IMR-90 (cell line): Measurements from ENCODE around the gene SLC52A1. TPM values are rescaled to one million over a fixed set of nuclear protein-coding genes. Genes with fewer than 3 reads are reported as not detected.

Experiments
- ATAC-seq: fragments of 200-7000 bp; cut with Tn5 transposase; 2 replicates; pipeline ENCODE4 v1.9.1; 2020; ENCODE audit warnings: low read depth, mild to moderate bottlenecking, moderate library complexity
- BruUV-seq: library from RNA; stranded (reverse); fragments of 400-500 nt; replicated peaks from 2 replicates; lab custom pipeline; 2021; lab: Mats Ljungman, UMichigan
- CTCF ChIA-PET: fragments of 300-600 bp; formaldehyde crosslinking; extraction: SDS; loops from one replicate; lab custom pipeline; 2021; ENCODE audit warnings: antibody characterized with exemption; lab: Yijun Ruan, JAX
- POLR2A ChIA-PET: fragments of 300-600 bp; sonication (Branson Sonifier 250); formaldehyde crosslinking; loops from one replicate; lab custom pipeline; 2022; ENCODE audit warnings: antibody characterized with exemption; ENCODE audit not compliant: unreplicated experiment; lab: Charles Lee
- DNase-seq: peaks from one replicate; pipeline ENCODE4 v3.0.0; 2013
- H2AFZ ChIP-seq: replicated peaks from 2 replicates; pipeline ENCODE3; 2013; ENCODE audit warnings: low read length, mild to moderate bottlenecking; ENCODE audit not compliant: poor library complexity
- H2AK5ac ChIP-seq: 2 replicates; pipeline ENCODE4 v1.6.1; 2013; ENCODE audit warnings: low read depth, low read length, inconsistent platforms
- H2AK9ac ChIP-seq: replicated peaks from 2 replicates; pipeline ENCODE3; 2013; ENCODE audit warnings: mild to moderate bottlenecking, low read depth, low read length, moderate library complexity; ENCODE audit not compliant: poor library complexity
- H2BK120ac ChIP-seq: 2 replicates; pipeline ENCODE4 v1.6.1; 2013; ENCODE audit warnings: low read depth, low read length, inconsistent platforms
- H2BK15ac ChIP-seq: 3 replicates; pipeline ENCODE4 v1.6.1; 2013; ENCODE audit warnings: low read depth, low read length, inconsistent platforms
- H2BK20ac ChIP-seq: 2 replicates; pipeline ENCODE4 v1.6.1; 2013; ENCODE audit warnings: low read depth, mild to moderate bottlenecking, inconsistent platforms, low read length, moderate library complexity
- H2BK5ac ChIP-seq: 2 replicates; pipeline ENCODE4 v1.6.1; 2013; ENCODE audit warnings: mild to moderate bottlenecking, low read depth, low read length, inconsistent platforms; ENCODE audit not compliant: poor library complexity, severe bottlenecking
- H3K14ac ChIP-seq: replicated peaks from 2 replicates; pipeline ENCODE4 v1.6.1; 2013; ENCODE audit warnings: low read depth, low read length, inconsistent platforms
- H3K18ac ChIP-seq: 2 replicates; pipeline ENCODE4 v1.6.1; 2013; ENCODE audit warnings: low read depth, low read length, control low read depth
- H3K23ac ChIP-seq: 2 replicates; pipeline ENCODE4 v1.6.1; 2013; ENCODE audit warnings: low read depth, low read length, inconsistent platforms
- H3K27ac ChIP-seq: 2 replicates; pipeline ENCODE4 v1.5.1; 2013; ENCODE audit warnings: mild to moderate bottlenecking, control low read depth, low read length; ENCODE audit not compliant: insufficient read depth
- H3K27me3 ChIP-seq: 2 replicates; pipeline ENCODE4 v1.6.1; 2013; ENCODE audit warnings: low read length; ENCODE audit not compliant: control insufficient read depth, insufficient read depth
- H3K36me3 ChIP-seq: 2 replicates; pipeline ENCODE4 v1.6.1; 2013; ENCODE audit warnings: low read length, mixed read lengths; ENCODE audit not compliant: control insufficient read depth, insufficient read depth
- H3K4ac ChIP-seq: 2 replicates; pipeline ENCODE4 v1.6.1; 2013; ENCODE audit warnings: low read depth, low read length, inconsistent platforms
- H3K4me1 ChIP-seq: 2 replicates; pipeline ENCODE4 v1.6.1; 2013; ENCODE audit warnings: low read length, mixed read lengths; ENCODE audit not compliant: control insufficient read depth, insufficient read depth
- H3K4me2 ChIP-seq: 2 replicates; pipeline ENCODE4 v1.6.1; 2013; ENCODE audit warnings: low read depth, mild to moderate bottlenecking, control low read depth, low read length, moderate library complexity
- H3K4me3 ChIP-seq: 2 replicates; pipeline ENCODE4 v1.5.1; 2013; ENCODE audit warnings: low read depth, mild to moderate bottlenecking, control low read depth, low read length, moderate library complexity; ENCODE audit not compliant: insufficient read depth
- H3K56ac ChIP-seq: 2 replicates; pipeline ENCODE4 v1.6.1; 2013; ENCODE audit warnings: low read length, inconsistent platforms; ENCODE audit not compliant: insufficient read depth; ENCODE audit errors: extremely low read depth
- H3K79me1 ChIP-seq, 2 experiments: 2 replicates each; pipeline ENCODE4 v1.6.1; 2013; ENCODE audit warnings: low read length in 2 of 2, inconsistent platforms in 1 of 2, low read depth in 1 of 2
- H3K9ac ChIP-seq: 2 replicates; pipeline ENCODE4 v1.6.1; 2013; ENCODE audit warnings: low read depth, low read length, control low read depth
- H3K9me1 ChIP-seq: 2 replicates; pipeline ENCODE4 v1.6.1; 2013; ENCODE audit warnings: low read length, inconsistent platforms; ENCODE audit not compliant: insufficient read depth
- H3K9me3 ChIP-seq: 2 replicates; pipeline ENCODE4 v1.6.1; 2013; ENCODE audit warnings: low read length; ENCODE audit not compliant: control insufficient read depth, insufficient read depth
- H4K20me1 ChIP-seq: 2 replicates; pipeline ENCODE4 v1.6.1; 2013; ENCODE audit warnings: low read length, inconsistent platforms; ENCODE audit not compliant: insufficient read depth
- H4K5ac ChIP-seq: 2 replicates; pipeline ENCODE4 v1.6.1; 2013; ENCODE audit warnings: mild to moderate bottlenecking, low read depth, low read length, control low read depth
- H4K8ac ChIP-seq, 2 experiments: 2 replicates each; pipeline ENCODE4 v1.6.1; 2013; ENCODE audit warnings: low read depth in 2 of 2, low read length in 2 of 2, control low read depth in 1 of 2, inconsistent platforms in 1 of 2
- H4K91ac ChIP-seq: 2 replicates; pipeline ENCODE4 v1.6.1; 2013; ENCODE audit warnings: low read depth, low read length, inconsistent platforms; ENCODE audit not compliant: insufficient read depth
- BHLHE40 ChIP-seq: fragments of 150-350 bp; IDR thresholded peaks from 2 replicates; pipeline ENCODE4 v1.6.1; 2016; ENCODE audit warnings: mild to moderate bottlenecking, low read depth, low read length
- CEBPB ChIP-seq: IDR thresholded peaks from 2 replicates; pipeline ENCODE4 v1.6.1; 2012; ENCODE audit warnings: low read depth, low read length, improper control_type of control experiment
- CHD1 ChIP-seq: IDR thresholded peaks from 2 replicates; pipeline ENCODE4 v1.6.1; 2012; ENCODE audit warnings: low read depth, low read length, improper control_type of control experiment
- FOS ChIP-seq: fragments of 150-350 bp; IDR thresholded peaks from 2 replicates; pipeline ENCODE4 v1.6.1; 2016; ENCODE audit warnings: low read depth, low read length
- MAFK ChIP-seq: IDR thresholded peaks from 2 replicates; pipeline ENCODE4 v1.6.1; 2012; ENCODE audit warnings: low read depth, low read length, improper control_type of control experiment
- MAZ ChIP-seq: IDR thresholded peaks from 2 replicates; pipeline ENCODE4 v1.6.1; 2012; ENCODE audit warnings: low read depth, mild to moderate bottlenecking, low read length, improper control_type of control experiment, moderate library complexity, borderline replicate concordance
- MXI1 ChIP-seq: IDR thresholded peaks from 2 replicates; pipeline ENCODE4 v1.6.1; 2012; ENCODE audit warnings: low read depth, mild to moderate bottlenecking, low read length, moderate library complexity, borderline replicate concordance
- NFE2L2 ChIP-seq: fragments of 150-350 bp; IDR thresholded peaks from 2 replicates; pipeline ENCODE4 v1.6.1; 2016; ENCODE audit warnings: low read depth, mild to moderate bottlenecking, low read length
- POLR2A ChIP-seq: IDR thresholded peaks from 2 replicates; pipeline ENCODE4 v1.6.1; 2012; ENCODE audit warnings: mild to moderate bottlenecking, low read depth, low read length
- RAD21 ChIP-seq: IDR thresholded peaks from 2 replicates; pipeline ENCODE4 v1.6.1; 2012; ENCODE audit warnings: low read length, improper control_type of control experiment
- RCOR1 ChIP-seq: IDR thresholded peaks from 2 replicates; pipeline ENCODE4 v1.6.1; 2012; ENCODE audit warnings: mild to moderate bottlenecking, low read length, improper control_type of control experiment; ENCODE audit not compliant: insufficient replicate concordance
- RFX5 ChIP-seq: IDR thresholded peaks from 2 replicates; pipeline ENCODE4 v1.8.0; 2012; ENCODE audit warnings: low read depth, mild to moderate bottlenecking, low read length, moderate library complexity
- SMC3 ChIP-seq: fragments of 150-350 bp; IDR thresholded peaks from 2 replicates; pipeline ENCODE4 v1.6.1; 2016; ENCODE audit warnings: low read depth, mild to moderate bottlenecking, antibody characterized with exemption, low read length, moderate library complexity
- WGBS, 2 experiments: methylation state at CpG; one replicate each; pipeline versions ENCODE4 v1.1.5 to v1.1.7; 2013; ENCODE audit warnings: missing lambda C conversion rate in 2 of 2; ENCODE audit not compliant: insufficient read length in 1 of 2; ENCODE audit errors: extremely low coverage in 2 of 2; 5-methylcytosine and 5-hydroxymethylcytosine counted together
- dilution Hi-C: fragments of 300-500 bp; cut with HindIII; formaldehyde crosslinking; loops from one replicate; pipeline ENCODE4 v1.14.3; 2018; ENCODE audit warnings: low sequenced_read_pairs; ENCODE audit not compliant: unreplicated experiment
- in situ Hi-C: fragments of 300-500 bp; cut with MboI; formaldehyde crosslinking; loops from 3 replicates; pipeline ENCODE4 v1.14.3; 2019; ENCODE audit warnings: low sequenced_read_pairs, inconsistent platforms, mixed read lengths
- intact Hi-C: fragments of 100-400 bp; cut with micrococcal nuclease; formaldehyde crosslinking; loops from 2 replicates; pipeline ENCODE4 v1.10.0; 2022
- polyA plus RNA-seq, 3 experiments: library from polyadenylated mRNA; depleted of rRNA; stranded (reverse); fragments of >200 nt; gene quantifications; 2 replicates each; pipeline ENCODE4 v1.2.3, GENCODE V29; 2012; ENCODE audit warnings: low replicate concordance in 1 of 3
- total RNA-seq: library from RNA; depleted of rRNA; stranded (reverse); fragments of >200 nt; gene quantifications from 2 replicates; pipeline ENCODE4 v1.2.3, GENCODE V29; 2012
- TF ChIP-seq, protein P1 (sequence below): fragments of 150-350 bp; IDR thresholded peaks from 2 replicates; pipeline ENCODE4 v1.6.1; 2016; ENCODE audit warnings: low read depth, mild to moderate bottlenecking, low read length, moderate library complexity, borderline replicate concordance
- TF ChIP-seq, protein P2 (sequence below): conservative IDR thresholded peaks from 2 replicates; pipeline ENCODE4 v1.5.1; 2012; ENCODE audit warnings: mild to moderate bottlenecking, low read depth, low read length, improper control_type of control experiment

The SLC52A1 gene
- total and polyA plus RNA-seq, 2 of the 4 experiments (the other 2 are of a cell fraction) = not detected

DNA sequence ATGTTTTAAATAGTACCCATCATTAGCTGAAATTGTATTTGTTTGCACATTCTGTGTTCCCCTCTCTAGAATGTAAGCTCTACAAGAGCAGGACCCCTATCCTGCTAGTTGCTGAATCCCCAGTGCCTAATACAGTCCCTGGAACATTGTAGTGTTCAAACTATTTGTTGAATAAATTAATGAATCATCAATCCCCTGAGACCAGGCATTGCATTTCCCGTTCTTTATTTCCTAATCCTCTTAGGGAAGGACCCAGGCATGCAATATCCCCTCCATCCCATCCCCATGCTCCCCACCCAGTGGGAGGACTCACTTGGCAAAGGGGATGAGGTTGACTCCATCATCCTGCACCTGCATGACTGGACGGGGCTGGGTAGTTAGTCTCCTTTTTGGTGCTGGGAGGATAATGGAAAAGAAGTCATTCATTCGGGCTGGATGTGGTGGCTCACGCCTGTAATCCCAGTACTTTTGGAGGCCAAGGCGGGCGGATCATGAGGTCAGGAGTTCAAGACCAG lies 41.1 kb downstream of the SLC52A1 start:
- no peak overlapping the region for H4K5ac ChIP-seq
- H2AFZ ChIP-seq = no peak overlapping the region
- no peak overlapping the region for H3K14ac ChIP-seq
- no peak overlapping the region for H3K27ac ChIP-seq
- no peak overlapping the region for H2AK9ac ChIP-seq
- H3K23ac ChIP-seq = no peak overlapping the region
- H3K79me1 ChIP-seq = peaks cover 5 to 25% of the 10 kb centered on the region in 2 experiments; a peak in 3 of 4 replicates
- H3K9me3 ChIP-seq = no peaks in the 10 kb centered on the region
- no peak overlapping the region for H4K91ac ChIP-seq
- H3K27me3 ChIP-seq = no peaks in the 10 kb centered on the region
- no peak overlapping the region for H2BK20ac ChIP-seq
- H3K56ac ChIP-seq = no peak overlapping the region
- ATAC-seq (no peak), DNase-seq (no peak)
- H2AK5ac ChIP-seq = no peak overlapping the region
- H3K9me1 ChIP-seq = peaks cover 9% of the 10 kb centered on the region
- no peak overlapping the region for H2BK5ac ChIP-seq
- H4K8ac ChIP-seq = no peak overlapping the region
- BruUV-seq = no TSS peak
- TF ChIP-seq RFX5 = no peak
- no peak for TF ChIP-seq POLR2A
- no peak for TF ChIP-seq CEBPB
- no peak for TF ChIP-seq FOS
- TF ChIP-seq CHD1 = no peak
- no peak for TF ChIP-seq RAD21
- no peak for TF ChIP-seq MAFK
- TF ChIP-seq RCOR1 = no peak
- no peak for TF ChIP-seq NFE2L2
- no peak for TF ChIP-seq MAZ
- TF ChIP-seq SMC3 = no peak
- TF ChIP-seq, protein P1, sequence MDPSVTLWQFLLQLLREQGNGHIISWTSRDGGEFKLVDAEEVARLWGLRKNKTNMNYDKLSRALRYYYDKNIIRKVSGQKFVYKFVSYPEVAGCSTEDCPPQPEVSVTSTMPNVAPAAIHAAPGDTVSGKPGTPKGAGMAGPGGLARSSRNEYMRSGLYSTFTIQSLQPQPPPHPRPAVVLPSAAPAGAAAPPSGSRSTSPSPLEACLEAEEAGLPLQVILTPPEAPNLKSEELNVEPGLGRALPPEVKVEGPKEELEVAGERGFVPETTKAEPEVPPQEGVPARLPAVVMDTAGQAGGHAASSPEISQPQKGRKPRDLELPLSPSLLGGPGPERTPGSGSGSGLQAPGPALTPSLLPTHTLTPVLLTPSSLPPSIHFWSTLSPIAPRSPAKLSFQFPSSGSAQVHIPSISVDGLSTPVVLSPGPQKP = no peak
- TF ChIP-seq, protein P2, sequence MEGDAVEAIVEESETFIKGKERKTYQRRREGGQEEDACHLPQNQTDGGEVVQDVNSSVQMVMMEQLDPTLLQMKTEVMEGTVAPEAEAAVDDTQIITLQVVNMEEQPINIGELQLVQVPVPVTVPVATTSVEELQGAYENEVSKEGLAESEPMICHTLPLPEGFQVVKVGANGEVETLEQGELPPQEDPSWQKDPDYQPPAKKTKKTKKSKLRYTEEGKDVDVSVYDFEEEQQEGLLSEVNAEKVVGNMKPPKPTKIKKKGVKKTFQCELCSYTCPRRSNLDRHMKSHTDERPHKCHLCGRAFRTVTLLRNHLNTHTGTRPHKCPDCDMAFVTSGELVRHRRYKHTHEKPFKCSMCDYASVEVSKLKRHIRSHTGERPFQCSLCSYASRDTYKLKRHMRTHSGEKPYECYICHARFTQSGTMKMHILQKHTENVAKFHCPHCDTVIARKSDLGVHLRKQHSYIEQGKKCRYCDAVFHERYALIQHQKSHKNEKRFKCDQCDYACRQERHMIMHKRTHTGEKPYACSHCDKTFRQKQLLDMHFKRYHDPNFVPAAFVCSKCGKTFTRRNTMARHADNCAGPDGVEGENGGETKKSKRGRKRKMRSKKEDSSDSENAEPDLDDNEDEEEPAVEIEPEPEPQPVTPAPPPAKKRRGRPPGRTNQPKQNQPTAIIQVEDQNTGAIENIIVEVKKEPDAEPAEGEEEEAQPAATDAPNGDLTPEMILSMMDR = no peak
- no peak for TF ChIP-seq MXI1
- no peak for TF ChIP-seq BHLHE40
- ChIA-PET POLR2A (interaction anchor here (0.6 kb wide), 1 partner anchor 29 kb away, joined by 3 read pairs; no protein-coding TSS in a partner anchor), CTCF (no interaction called here)
- no peak overlapping the region for H3K4me3 ChIP-seq
- in situ Hi-C loops (no loop called here), intact Hi-C loops (no loop called here), dilution Hi-C loops (no loop called here)
- H3K4me1 ChIP-seq = peaks cover 6% of the 10 kb centered on the region
- H3K9ac ChIP-seq = no peak overlapping the region
- H4K20me1 ChIP-seq = peaks cover 2% of the 10 kb centered on the region; the same call in 1 of the 2 replicates
- no peak overlapping the region for H2BK15ac ChIP-seq
- H3K4ac ChIP-seq = no peak overlapping the region
- no peak overlapping the region for H2BK120ac ChIP-seq
- H3K18ac ChIP-seq = no peak overlapping the region
- H3K4me2 ChIP-seq = no peak overlapping the region
- WGBS, 2 experiments = no CpG with 5 or more reads among the region's 6 CpGs
- H3K36me3 ChIP-seq = no peaks in the 10 kb centered on the region
